DLD1 (cell line): Measurements from ENCODE around the gene RBM44.
"Not testable (repeated sequence)": the region's sequence is repeated elsewhere in the genome, so short reads cannot be mapped to it uniquely, and the experiment has no call there.

ENCODE experiments used
- in situ Hi-C: cut with HindIII; loops from 2 replicates; pipeline ENCODE4 v1.10.0; 2017; ENCODE audit warnings: low sequenced_read_pairs

The RBM44 gene

GRCh38 chr2:237841051-237841450 lies 42.5 kb downstream of the RBM44 start:
- in situ Hi-C loops = no loop called here

GRCh38 chr2:237848940-237849339 lies 50.4 kb downstream of the RBM44 start:
- in situ Hi-C loops = not testable (repeated sequence)

- in situ Hi-C loops = loop anchor here (25.0 kb wide), 1 partner anchor 333 kb away; no protein-coding TSS in a partner anchor
These were observed 55.7 kb downstream of the RBM44 start for GRCh38 chr2:237854295-237854694.

GRCh38 chr2:237857791-237858190 lies 59.2 kb downstream of the RBM44 start:
- in situ Hi-C loops = loop anchor here (25.0 kb wide), 1 partner anchor 330 kb away; no protein-coding TSS in a partner anchor

GRCh38 chr2:237858294-237859081 lies 59.9 kb downstream of the RBM44 start:
- in situ Hi-C loops = loop anchor here (25.0 kb wide), 1 partner anchor 329 kb away; no protein-coding TSS in a partner anchor

- in situ Hi-C loops = loop anchor here (25.0 kb wide), 1 partner anchor 328 kb away; no protein-coding TSS in a partner anchor
These were observed 60.5 kb downstream of the RBM44 start for GRCh38 chr2:237859082-237859433.

- in situ Hi-C loops = loop anchor here (25.0 kb wide), 1 partner anchor 328 kb away; no protein-coding TSS in a partner anchor
These were observed 61.1 kb downstream of the RBM44 start, which contains the start of gene RAMP1 for GRCh38 chr2:237859533-237860272. RAMP1 (plus strand) TSS chr2:237859623; CDS start chr2:237859676, 53 bp downstream.

- in situ Hi-C loops = loop anchor here (25.0 kb wide), 1 partner anchor 327 kb away; no protein-coding TSS in a partner anchor
These were observed 61.8 kb downstream of the RBM44 start for GRCh38 chr2:237860273-237860935.

- in situ Hi-C loops = loop anchor here (25.0 kb wide), 1 partner anchor 325 kb away; no protein-coding TSS in a partner anchor
These were observed 63.4 kb downstream of the RBM44 start for GRCh38 chr2:237861875-237862527.

- in situ Hi-C loops = loop anchor here (25.0 kb wide), 1 partner anchor 325 kb away; no protein-coding TSS in a partner anchor
These were observed 63.9 kb downstream of the RBM44 start for GRCh38 chr2:237862528-237862895.

GRCh38 chr2:237863102-237863511 lies 64.5 kb downstream of the RBM44 start:
- in situ Hi-C loops = loop anchor here (25.0 kb wide), 1 partner anchor 324 kb away; no protein-coding TSS in a partner anchor

GRCh38 chr2:237863689-237864443 lies 65.3 kb downstream of the RBM44 start:
- in situ Hi-C loops = loop anchor here (25.0 kb wide), 1 partner anchor 323 kb away; no protein-coding TSS in a partner anchor

GRCh38 chr2:237864444-237864931 lies 65.9 kb downstream of the RBM44 start:
- in situ Hi-C loops = loop anchor here (25.0 kb wide), 1 partner anchor 323 kb away; no protein-coding TSS in a partner anchor

GRCh38 chr2:237864940-237865622 lies 66.5 kb downstream of the RBM44 start:
- in situ Hi-C loops = loop anchor here (25.0 kb wide), 1 partner anchor 322 kb away; no protein-coding TSS in a partner anchor

GRCh38 chr2:237865623-237866041 lies 67.1 kb downstream of the RBM44 start:
- in situ Hi-C loops = loop anchor here (25.0 kb wide), 1 partner anchor 322 kb away; no protein-coding TSS in a partner anchor

GRCh38 chr2:237866101-237866621 lies 67.6 kb downstream of the RBM44 start:
- in situ Hi-C loops = loop anchor here (25.0 kb wide), 1 partner anchor 321 kb away; no protein-coding TSS in a partner anchor

- in situ Hi-C loops = loop anchor here (25.0 kb wide), 1 partner anchor 320 kb away; no protein-coding TSS in a partner anchor
These were observed 68.9 kb downstream of the RBM44 start for GRCh38 chr2:237867465-237867864.

GRCh38 chr2:237868074-237868473 lies 69.5 kb downstream of the RBM44 start:
- in situ Hi-C loops = loop anchor here (25.0 kb wide), 1 partner anchor 319 kb away; no protein-coding TSS in a partner anchor
